22Rv1 (cell line): Measurements from ENCODE around the gene NR1H3.

Source experiments
- CTCF ChIP-seq: fragments of 450-650 bp; IDR thresholded peaks from 2 replicates; pipeline ENCODE4 v1.5.1; 2017; ENCODE audit warnings: mild to moderate bottlenecking
- ZFX ChIP-seq: fragments of 450-650 bp; IDR thresholded peaks from 2 replicates; pipeline ENCODE4 v1.6.1; 2017; ENCODE audit warnings: antibody characterized with exemption, borderline replicate concordance

GRCh38 chr11:47270331-47271271, 12.8 kb downstream of the NR1H3 start:
- TF ChIP-seq CTCF (peak; percentile 36), ZFX (no peak)
